SU-DHL-6 (cell line): ENCODE measurements around the gene NUDT14.

ENCODE experiments used
- H2AFZ ChIP-seq: fragments of 200-600 bp; sonication (generic); 2 replicates; pipeline ENCODE4 v1.6.1; 2014; ENCODE audit warnings: low read depth, mild to moderate bottlenecking, moderate library complexity, mixed read lengths, antibody characterized with exemption, low read length; ENCODE audit not compliant: severe bottlenecking
- H3F3A ChIP-seq: fragments of 200-600 bp; shearing (Covaris generic); 2 replicates; pipeline ENCODE4 v1.6.0; 2016; ENCODE audit warnings: antibody characterized with exemption, mild to moderate bottlenecking; ENCODE audit not compliant: insufficient read depth
- H3K27ac ChIP-seq: fragments of 200-600 bp; sonication (generic); 2 replicates; pipeline ENCODE4 v1.5.1; 2016; ENCODE audit warnings: low read depth, mild to moderate bottlenecking, low read length, moderate library complexity, mixed read lengths
- H3K27me3 ChIP-seq: fragments of 200-600 bp; sonication (generic), shearing (Covaris generic); 2 replicates; pipeline ENCODE4 v1.6.0; 2014; ENCODE audit warnings: mild to moderate bottlenecking, low read length
- H3K36me3 ChIP-seq: fragments of 200-600 bp; sonication (generic); 2 replicates; pipeline ENCODE4 v1.6.1; 2014; ENCODE audit warnings: mild to moderate bottlenecking, low read length, mixed read lengths
- H3K4me2 ChIP-seq: fragments of 300-600, 200-600 bp; shearing (Covaris generic), sonication (generic); 2 replicates; pipeline ENCODE4 v1.6.0; 2014; ENCODE audit warnings: low read length, low read depth, mild to moderate bottlenecking; ENCODE audit not compliant: poor library complexity, severe bottlenecking
- H3K4me3 ChIP-seq: fragments of 200-600 bp; sonication (generic); 2 replicates; pipeline ENCODE4 v1.5.1; 2014; ENCODE audit warnings: antibody characterized with exemption, low read length, mild to moderate bottlenecking, mixed read lengths; ENCODE audit not compliant: insufficient read depth, poor library complexity, severe bottlenecking
- H3K79me2 ChIP-seq: fragments of 200-600 bp; sonication (generic); 2 replicates; pipeline ENCODE4 v1.6.1; 2014; ENCODE audit warnings: mild to moderate bottlenecking, low read length, moderate library complexity; ENCODE audit not compliant: insufficient read depth
- H3K9ac ChIP-seq: fragments of 200-600 bp; sonication (generic); 2 replicates; pipeline ENCODE4 v1.7.0; 2014; ENCODE audit warnings: mild to moderate bottlenecking, low read length
- H3K9me2 ChIP-seq: fragments of 200-600 bp; sonication (generic); replicated peaks from 2 replicates; pipeline ENCODE4 v1.6.1; 2014; ENCODE audit warnings: low read length; ENCODE audit not compliant: insufficient read depth
- H3K9me3 ChIP-seq: fragments of 200-600 bp; sonication (generic); 2 replicates; pipeline ENCODE4 v1.6.1; 2014; ENCODE audit warnings: low read length, mixed read lengths; ENCODE audit not compliant: insufficient read depth
- H4K20me1 ChIP-seq: fragments of 200-600 bp; sonication (generic); 2 replicates; pipeline ENCODE4 v1.6.1; 2014; ENCODE audit warnings: low read depth, mild to moderate bottlenecking, antibody characterized with exemption, low read length, moderate library complexity, mixed read lengths
- CTCF ChIP-seq: fragments of 200-600 bp; sonication (generic); IDR thresholded peaks from one replicate; pipeline ENCODE4 v1.5.1; 2017; ENCODE audit warnings: antibody characterized with exemption, mild to moderate bottlenecking, low read length, moderate library complexity; ENCODE audit not compliant: insufficient read depth, poor library complexity, severe bottlenecking
- EZH2phosphoT487 ChIP-seq: fragments of 200-600 bp; sonication (generic), shearing (Covaris generic); conservative IDR thresholded peaks from 2 replicates; pipeline ENCODE4 v1.6.1; 2018; ENCODE audit warnings: mild to moderate bottlenecking, antibody characterized with exemption, low read length, moderate library complexity, mixed read lengths

Gene NUDT14

GRCh38 chr14:105169776-105170655, 11.1 kb downstream of the NUDT14 start:
- Histone ChIP-seq H3K79me2 (no peaks in the 10 kb centered on the region), H3K4me3 (no peak overlapping the region), H3F3A (no peaks in the 10 kb centered on the region), H3K36me3 (no peaks in the 10 kb centered on the region), H3K9me2 (no peaks in the 10 kb centered on the region), H3K9me3 (no peaks in the 10 kb centered on the region), H4K20me1 (no peaks in the 10 kb centered on the region), H2AFZ (no peak overlapping the region), H3K27me3 (no peaks in the 10 kb centered on the region), H3K9ac (no peak overlapping the region), H3K27ac (no peak overlapping the region), H3K4me2 (no peak overlapping the region)
- TF ChIP-seq CTCF (no peak), EZH2phosphoT487 (no peak)

DNA sequence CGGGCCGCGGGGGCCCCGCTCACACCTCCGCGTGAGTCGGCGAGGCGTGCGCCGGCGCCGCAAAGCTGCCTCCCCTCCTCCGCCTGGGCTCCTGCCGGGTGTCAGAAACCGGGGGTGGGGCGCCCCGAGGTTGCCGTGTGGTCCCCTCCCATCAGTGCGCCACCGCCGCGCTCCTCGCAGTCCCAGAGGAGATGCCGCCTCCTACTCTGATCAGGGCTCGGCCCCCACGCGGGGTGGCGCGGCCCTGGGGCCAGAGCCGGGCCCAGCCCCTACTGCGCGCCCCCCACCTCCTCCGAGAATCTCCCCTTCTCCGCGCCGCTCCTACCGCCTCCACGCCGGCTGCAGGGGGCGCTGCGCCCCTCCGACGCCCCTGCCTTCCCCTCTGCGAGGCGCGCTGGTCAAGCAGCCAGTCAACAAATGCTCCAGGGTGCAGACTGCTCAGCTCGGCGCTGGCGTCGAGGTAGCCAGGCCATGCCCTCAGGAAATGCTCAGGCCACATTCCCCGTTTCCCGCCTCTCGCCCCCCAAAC, 12.1 kb downstream of the NUDT14 start:
- no peaks in the 10 kb centered on the region for H3K27me3 ChIP-seq
- no peaks in the 10 kb centered on the region for H3K79me2 ChIP-seq
- TF ChIP-seq CTCF (peak; percentile 82), EZH2phosphoT487 (no peak)
- H3K4me2 ChIP-seq: peak overlapping the region; percentile 53
- H3K9me2 ChIP-seq: no peaks in the 10 kb centered on the region
- H4K20me1 ChIP-seq: no peaks in the 10 kb centered on the region
- no peaks in the 10 kb centered on the region for H3K36me3 ChIP-seq
- no peaks in the 10 kb centered on the region for H3F3A ChIP-seq
- H3K9ac ChIP-seq: no peak overlapping the region; the same call in 1 of the 2 replicates
- no peaks in the 10 kb centered on the region for H3K9me3 ChIP-seq
- H3K4me3 ChIP-seq: peak overlapping the region; percentile 42
- H2AFZ ChIP-seq: peak overlapping the region; percentile 61
- H3K27ac ChIP-seq: no peak overlapping the region

DNA sequence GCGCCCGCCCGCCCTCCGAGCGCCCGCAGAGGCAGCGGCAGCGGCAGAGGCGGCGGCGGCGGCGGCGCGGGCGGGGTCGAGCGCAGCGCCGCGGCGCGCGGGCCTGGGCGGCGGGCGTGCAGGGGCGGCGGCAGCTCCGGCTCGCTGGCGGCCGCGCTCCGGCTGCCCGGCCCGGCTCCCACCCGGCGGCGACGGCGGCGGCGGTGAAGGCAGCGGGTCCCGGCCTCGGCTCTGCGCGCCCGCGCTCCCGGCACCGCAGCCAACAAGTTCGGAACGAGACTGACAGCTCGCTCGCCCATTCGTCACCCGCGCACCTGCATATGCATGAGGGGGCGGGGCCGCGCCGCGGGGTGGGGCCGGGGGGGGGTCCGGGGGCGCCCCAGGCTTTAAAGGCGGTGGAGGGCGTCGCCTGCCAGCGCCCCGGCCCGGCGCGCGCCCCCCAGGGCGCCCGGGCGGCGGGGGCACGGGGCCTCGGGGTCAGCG, 12.6 kb downstream of the NUDT14 start, which contains the start of gene JAG2:
TSS of gene JAG2 (minus strand) at position 281 of the 483 bp plus-strand sequence. CDS start 356 bp downstream, outside the sequence.
- Histone ChIP-seq H3K9me2 (no peaks in the 10 kb centered on the region), H3K27me3 (no peaks in the 10 kb centered on the region), H3K9ac (no peak within 1 kb of the TSS; the same call in 1 of the 2 replicates), H3F3A (no peaks in the 10 kb centered on the region), H2AFZ (peak within 1 kb of the TSS; percentile 61), H3K4me2 (peak within 1 kb of the TSS; percentile 53), H3K27ac (no peak within 1 kb of the TSS), H3K36me3 (no peaks in the 10 kb centered on the region), H3K4me3 (peak within 1 kb of the TSS; percentile 42), H4K20me1 (no peaks in the 10 kb centered on the region), H3K9me3 (no peaks in the 10 kb centered on the region), H3K79me2 (no peaks in the 10 kb centered on the region)
- TF ChIP-seq EZH2phosphoT487: no peak
- no peak for TF ChIP-seq CTCF
